ENCODE measurements around the gene PPP2R5C.

DNA sequence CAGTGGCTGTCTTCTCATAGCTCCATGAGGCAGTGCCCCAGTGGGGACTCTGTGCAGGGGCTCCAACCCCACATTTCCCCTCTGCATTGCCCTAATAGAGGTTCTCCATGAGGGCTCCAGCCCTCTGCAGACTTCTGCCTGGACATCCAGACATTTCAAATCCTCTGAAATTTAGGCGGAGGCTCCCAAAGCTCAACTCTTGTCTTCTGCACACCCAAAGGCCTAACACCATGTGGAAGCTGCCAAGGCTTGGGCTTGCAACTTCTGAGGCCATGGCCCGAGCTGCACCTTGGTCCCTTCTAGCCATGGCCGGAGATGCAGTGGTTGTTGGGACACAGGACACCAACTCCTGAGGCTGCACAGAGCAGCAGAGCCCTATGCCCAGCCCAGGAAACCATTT is 20.5 kb upstream of the PPP2R5C start:
- TF ChIP-seq, protein P1, sequence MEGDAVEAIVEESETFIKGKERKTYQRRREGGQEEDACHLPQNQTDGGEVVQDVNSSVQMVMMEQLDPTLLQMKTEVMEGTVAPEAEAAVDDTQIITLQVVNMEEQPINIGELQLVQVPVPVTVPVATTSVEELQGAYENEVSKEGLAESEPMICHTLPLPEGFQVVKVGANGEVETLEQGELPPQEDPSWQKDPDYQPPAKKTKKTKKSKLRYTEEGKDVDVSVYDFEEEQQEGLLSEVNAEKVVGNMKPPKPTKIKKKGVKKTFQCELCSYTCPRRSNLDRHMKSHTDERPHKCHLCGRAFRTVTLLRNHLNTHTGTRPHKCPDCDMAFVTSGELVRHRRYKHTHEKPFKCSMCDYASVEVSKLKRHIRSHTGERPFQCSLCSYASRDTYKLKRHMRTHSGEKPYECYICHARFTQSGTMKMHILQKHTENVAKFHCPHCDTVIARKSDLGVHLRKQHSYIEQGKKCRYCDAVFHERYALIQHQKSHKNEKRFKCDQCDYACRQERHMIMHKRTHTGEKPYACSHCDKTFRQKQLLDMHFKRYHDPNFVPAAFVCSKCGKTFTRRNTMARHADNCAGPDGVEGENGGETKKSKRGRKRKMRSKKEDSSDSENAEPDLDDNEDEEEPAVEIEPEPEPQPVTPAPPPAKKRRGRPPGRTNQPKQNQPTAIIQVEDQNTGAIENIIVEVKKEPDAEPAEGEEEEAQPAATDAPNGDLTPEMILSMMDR (IDR thresholded peaks at IDR 0.05; ENCODE audit: extremely low read depth in 1 of 2, insufficient read depth in 1 of 2, low read depth in 1 of 2, low read length in 2 of 2), result no peak
- no peak for TF ChIP-seq EZH2 (IDR thresholded peaks at IDR 0.05; ENCODE audit: borderline replicate concordance, low read depth, low read length, severe bottlenecking)
- TF ChIP-seq POLR2A (IDR thresholded peaks at IDR 0.05; ENCODE audit: low read depth, low read length), result no peak
- TF ChIP-seq, protein P2, sequence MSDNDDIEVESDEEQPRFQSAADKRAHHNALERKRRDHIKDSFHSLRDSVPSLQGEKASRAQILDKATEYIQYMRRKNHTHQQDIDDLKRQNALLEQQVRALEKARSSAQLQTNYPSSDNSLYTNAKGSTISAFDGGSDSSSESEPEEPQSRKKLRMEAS (IDR thresholded peaks at IDR 0.05; ENCODE audit: insufficient read depth, insufficient read length), result no peak
